HepG2 (cell line): ENCODE measurements around the gene MAN1B1. TPM values are rescaled to one million over a fixed set of nuclear protein-coding genes. Genes with fewer than 3 reads are reported as not detected.

Experiments
- ATM ChIP-seq: fragments of 450-650 bp; IDR thresholded peaks from 2 replicates; pipeline ENCODE4 v1.7.1; 2017; ENCODE audit warnings: mild to moderate bottlenecking, borderline replicate concordance
- CCDC6 ChIP-seq: sonication (generic); formaldehyde crosslinking; IDR thresholded peaks from 2 replicates; pipeline ENCODE4 v1.8.1; 2022; ENCODE audit warnings: mild to moderate bottlenecking, missing genetic modification reagents, moderate library complexity
- DZIP1 ChIP-seq: sonication (generic); formaldehyde crosslinking; IDR thresholded peaks from 2 replicates; pipeline ENCODE4 v1.5.0; 2020; ENCODE audit warnings: mild to moderate bottlenecking, missing genetic modification reagents
- GMEB2 ChIP-seq: IDR thresholded peaks from 2 replicates; pipeline ENCODE4 v1.6.1; 2016; ENCODE audit warnings: missing biosample characterization, missing genetic modification reagents, low read depth
- KDM1A ChIP-seq: IDR thresholded peaks from 2 replicates; pipeline ENCODE4 v1.6.1; 2016; ENCODE audit warnings: missing compliant biosample characterization
- REPIN1 ChIP-seq: sonication (generic); formaldehyde crosslinking; IDR thresholded peaks from 2 replicates; pipeline ENCODE4 v1.8.0; 2022; ENCODE audit warnings: missing genetic modification reagents, low read depth, mild to moderate bottlenecking, borderline replicate concordance
- RFXANK ChIP-seq: IDR thresholded peaks from 2 replicates; pipeline ENCODE4 v1.6.1; 2016
- SAP130 ChIP-seq: IDR thresholded peaks from 2 replicates; pipeline ENCODE4 v1.6.1; 2016; ENCODE audit warnings: low read depth
- SMAD9 ChIP-seq: sonication (generic); formaldehyde crosslinking; IDR thresholded peaks from 2 replicates; pipeline ENCODE4 v1.5.1; 2020; ENCODE audit warnings: mild to moderate bottlenecking, missing genetic modification reagents
- SOX5 ChIP-seq: IDR thresholded peaks from 2 replicates; pipeline ENCODE4 v1.6.1; 2016; ENCODE audit warnings: borderline replicate concordance
- TBX2 ChIP-seq: sonication (generic); formaldehyde crosslinking; IDR thresholded peaks from 2 replicates; pipeline ENCODE4 v1.5.0; 2020; ENCODE audit warnings: missing genetic modification reagents, mild to moderate bottlenecking, borderline replicate concordance
- ZBTB46 ChIP-seq: sonication (generic); formaldehyde crosslinking; IDR thresholded peaks from 2 replicates; pipeline ENCODE4 v1.4.0; 2020; ENCODE audit warnings: mild to moderate bottlenecking, missing genetic modification reagents, borderline replicate concordance
- ZIK1 ChIP-seq: sonication (generic); formaldehyde crosslinking; IDR thresholded peaks from 2 replicates; pipeline ENCODE4 v1.5.0; 2020; ENCODE audit warnings: mild to moderate bottlenecking, low read depth, missing genetic modification reagents, borderline replicate concordance
- ZMAT3 ChIP-seq: sonication (generic); formaldehyde crosslinking; conservative IDR thresholded peaks from 2 replicates; pipeline ENCODE4 v1.7.0; 2021; ENCODE audit warnings: missing genetic modification reagents
- ZNF124 ChIP-seq: sonication (generic); formaldehyde crosslinking; IDR thresholded peaks from 2 replicates; pipeline ENCODE4 v1.4.0; 2020; ENCODE audit warnings: missing genetic modification reagents
- ZNF609 ChIP-seq: sonication (generic); formaldehyde crosslinking; IDR thresholded peaks from 2 replicates; pipeline ENCODE4 v1.4.0; 2020; ENCODE audit warnings: mild to moderate bottlenecking, missing genetic modification reagents, borderline replicate concordance
- ZNF709 ChIP-seq: sonication (generic); formaldehyde crosslinking; IDR thresholded peaks from 2 replicates; pipeline ENCODE4 v1.5.0; 2020; ENCODE audit warnings: mild to moderate bottlenecking, missing genetic modification reagents
- ZNF713 ChIP-seq: sonication (generic); formaldehyde crosslinking; IDR thresholded peaks from 2 replicates; pipeline ENCODE4 v1.4.0; 2020; ENCODE audit warnings: mild to moderate bottlenecking, missing genetic modification reagents
- polyA plus RNA-seq, 8 experiments: library from polyadenylated mRNA; depleted of rRNA in 3 of 8; stranded (reverse) in 7 of 8; unstranded in 1 of 8; fragments of >200 nt; fragmentation: Illumina TruSeq in 4 of 8; extraction: Trizol in 4 of 8; gene quantifications; 2 replicates each; pipeline versions ENCODE4 v1.2.1 to v1.2.3, GENCODE V29; 2011 to 2016; ENCODE audit warnings: low read depth in 4 of 8, missing spikeins in 1 of 8, mixed read lengths in 1 of 8; ENCODE audit not compliant: insufficient read depth in 1 of 8
- total RNA-seq, 5 experiments: library from RNA; depleted of rRNA; stranded (reverse); fragments of >200 nt; fragmentation: Illumina TruSeq; extraction: Trizol; gene quantifications; 2 replicates each; pipeline ENCODE4 v1.2.3, GENCODE V29; 2016; ENCODE audit warnings: low read depth in 1 of 5

Gene MAN1B1
- total and polyA plus RNA-seq, 2 of the 13 experiments (the other 11 are each of a cell fraction or from before 2014, with no cell fraction given): 48.9 to 59.5 TPM

GRCh38 chr9:137055385-137056364 is 31.1 kb upstream of the MAN1B1 start (continued):
- no peak; the same call in 1 of the 2 replicates for TF ChIP-seq ZNF709 (CRISPR knock-in tag)
- no peak for TF ChIP-seq ATM
- TF ChIP-seq SOX5 (CRISPR knock-in tag): peak; percentile 43; the same call in 1 of the 2 replicates
- TF ChIP-seq ZNF124 (CRISPR knock-in tag): 0 out of 2 replicates have a peak, but pooled peaks have one; percentile 72
- peak; percentile 66 for TF ChIP-seq TBX2 (CRISPR knock-in tag)
- TF ChIP-seq SMAD9 (CRISPR knock-in tag): no peak
- no peak for TF ChIP-seq RFXANK (CRISPR knock-in tag)
- TF ChIP-seq ZIK1 (CRISPR knock-in tag): 0 out of 2 replicates have a peak, but pooled peaks have one; percentile 47
- no peak for TF ChIP-seq ZMAT3 (CRISPR knock-in tag)
- no peak; the same call in 1 of the 2 replicates for TF ChIP-seq ZNF609
- no peak for TF ChIP-seq GMEB2 (CRISPR knock-in tag)
- TF ChIP-seq KDM1A: 0 out of 2 replicates have a peak, but pooled peaks have one; percentile 15
- no peak for TF ChIP-seq ZNF713 (CRISPR knock-in tag)
- no peak for TF ChIP-seq DZIP1
- no peak; the same call in 1 of the 2 replicates for TF ChIP-seq ZBTB46
- TF ChIP-seq SAP130: peak; percentile 74
- 0 out of 2 replicates have a peak, but pooled peaks have one; percentile 67 for TF ChIP-seq REPIN1 (CRISPR knock-in tag)
- TF ChIP-seq CCDC6 (CRISPR knock-in tag): no peak
